Measurements from ENCODE around the gene TNFRSF18. TPM values are rescaled to one million over a fixed set of nuclear protein-coding genes. Genes with fewer than 3 reads are reported as not detected.

TNFRSF18 gene
- total RNA-seq, 1 donor from 2014 or later = 26.8 TPM

DNA sequence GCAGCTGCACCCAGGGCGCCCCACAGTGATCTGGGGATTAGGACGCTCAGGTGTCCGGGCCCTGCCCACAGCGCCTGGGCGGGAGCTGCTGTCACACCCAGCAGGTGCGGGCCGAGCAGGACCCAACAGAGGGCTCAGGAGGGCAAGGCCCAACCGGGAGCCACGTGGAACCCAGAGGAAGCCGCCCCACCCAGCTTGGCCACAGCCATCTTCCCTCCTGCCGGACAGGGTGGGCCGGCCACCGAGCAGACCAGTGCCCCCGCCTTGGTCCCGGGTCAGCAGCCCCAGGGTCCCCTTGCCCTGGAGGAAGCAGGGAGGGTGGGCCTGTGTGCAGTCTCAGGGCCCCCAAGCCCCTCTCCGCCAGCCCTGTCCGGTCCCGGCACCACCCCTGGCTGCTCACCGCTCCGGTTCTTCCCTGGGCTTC is 39.0 kb downstream of the TNFRSF18 start:
- intact Hi-C loops (cut with micrococcal nuclease) = no loop called here

DNA sequence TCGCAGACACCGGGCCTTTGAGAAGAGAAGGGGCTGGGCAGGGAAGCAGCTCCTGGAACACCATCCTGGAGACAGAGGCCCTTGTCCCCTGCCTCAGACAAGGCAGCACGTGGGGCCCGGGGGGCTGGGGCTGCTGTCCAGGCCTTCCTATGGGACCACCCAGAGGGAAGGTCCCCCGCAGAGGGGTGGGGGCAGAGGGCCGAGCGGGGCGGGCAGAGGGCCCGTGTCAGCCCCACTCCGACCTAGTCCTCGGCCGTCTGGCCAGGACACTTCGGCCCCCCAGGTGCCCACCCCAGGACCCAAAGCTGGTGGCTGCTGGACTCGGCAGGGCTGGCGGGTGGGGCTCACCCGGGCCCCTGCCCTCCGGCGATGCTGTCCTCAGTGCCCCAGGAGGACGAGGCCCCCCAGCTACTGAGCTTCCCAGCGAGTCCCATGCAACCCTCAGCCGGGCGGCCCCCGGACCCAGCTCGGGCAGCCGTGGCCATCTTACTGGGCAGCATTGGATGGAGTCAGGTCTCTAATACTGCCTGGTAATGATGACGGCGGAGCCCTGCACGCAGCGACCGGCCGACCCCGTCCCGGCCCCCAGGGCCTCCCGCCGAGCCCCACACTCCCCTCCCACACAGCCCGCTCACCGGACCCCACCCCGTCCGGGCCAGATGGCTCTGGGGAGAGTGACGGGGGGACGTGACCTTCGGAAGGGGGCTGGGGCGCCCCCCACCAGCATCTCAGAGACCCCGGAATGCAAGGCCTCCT is 39.6 kb downstream of the TNFRSF18 start:
- intact Hi-C loops (cut with micrococcal nuclease) = no loop called here

DNA sequence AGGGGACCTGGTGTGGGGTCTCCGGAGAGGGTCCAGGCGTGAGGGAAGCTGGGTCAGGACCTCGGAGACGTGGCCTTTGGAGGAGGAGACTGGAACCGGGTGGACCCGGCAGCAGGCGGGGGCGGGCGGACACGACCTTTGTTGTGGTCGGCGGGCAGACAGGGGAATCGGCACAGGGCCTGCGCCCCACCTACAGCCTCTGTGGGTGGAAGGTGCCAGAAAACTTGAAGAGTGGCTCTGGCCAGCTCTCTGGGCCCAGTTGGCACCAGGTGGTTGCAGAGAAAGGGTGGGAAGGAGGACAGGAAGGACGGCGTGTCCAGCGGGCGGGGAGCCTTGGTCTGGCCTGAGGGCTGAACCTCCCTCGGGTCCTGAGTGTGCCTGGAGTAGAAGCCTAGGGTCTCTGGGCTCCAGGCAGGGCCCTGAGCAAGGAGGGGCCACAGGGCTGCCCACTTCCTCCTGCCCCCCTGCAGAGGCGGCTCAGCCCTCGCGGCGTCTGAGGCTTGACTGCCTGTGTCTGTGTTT is 40.4 kb downstream of the TNFRSF18 start:
- intact Hi-C loops (cut with micrococcal nuclease) = no loop called here

DNA sequence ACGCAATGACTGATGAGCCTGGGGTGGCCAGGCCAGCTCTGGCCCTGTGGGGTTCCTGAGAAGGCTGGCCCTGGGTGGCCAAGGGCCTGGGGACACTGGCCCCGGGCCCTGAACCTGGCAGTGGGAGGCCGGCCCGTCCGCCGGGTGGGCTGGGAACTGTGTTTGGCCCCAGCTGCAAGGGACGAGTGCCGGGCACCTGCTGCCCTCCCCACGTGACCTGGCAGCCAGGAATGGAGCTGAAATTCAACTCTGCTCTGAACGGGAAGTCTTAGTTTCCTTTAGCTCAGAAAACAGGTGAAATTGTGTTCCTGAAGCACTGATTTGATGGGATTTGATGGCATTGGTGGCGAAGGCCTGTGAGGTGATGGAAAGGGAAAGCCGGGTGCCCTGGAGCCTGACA is 40.9 kb downstream of the TNFRSF18 start:
- intact Hi-C loops (cut with micrococcal nuclease) = no loop called here

DNA sequence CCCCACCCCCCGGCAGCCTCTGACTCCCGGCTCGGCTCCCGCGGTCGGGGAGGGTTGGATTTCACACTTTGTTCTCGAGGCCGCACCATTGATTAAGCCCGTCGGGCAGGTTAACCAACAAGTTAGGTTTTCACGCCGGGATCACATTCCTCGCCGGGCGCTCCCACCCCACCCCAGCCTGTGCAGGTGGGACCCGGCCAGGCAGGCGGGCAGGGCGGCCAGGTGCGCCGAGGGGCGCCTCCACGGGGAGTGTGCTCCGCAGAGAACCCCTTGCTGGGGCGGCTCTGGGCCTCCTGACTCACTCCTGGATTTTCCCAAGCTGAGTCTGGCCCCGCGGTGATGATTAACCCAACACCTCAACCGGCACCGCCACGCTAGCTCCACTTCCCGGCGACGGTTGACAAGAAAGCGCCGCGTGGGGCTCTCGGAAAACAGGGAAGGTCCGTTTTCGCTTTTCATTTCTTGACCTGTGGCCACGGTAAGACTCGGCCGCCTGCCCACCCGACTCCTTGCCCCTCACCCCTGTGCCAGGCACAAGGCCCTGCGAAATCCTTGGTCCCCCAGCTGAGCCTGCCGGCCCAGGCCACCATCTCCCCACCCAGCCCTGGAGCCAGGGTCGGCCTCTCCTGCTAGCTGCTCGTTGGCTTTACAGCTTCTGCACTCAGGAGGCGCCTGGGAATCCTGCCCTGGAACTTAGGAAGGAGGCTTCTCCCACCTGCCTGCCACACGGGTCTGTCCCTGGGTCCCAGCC is 41.5 kb downstream of the TNFRSF18 start:
- intact Hi-C loops (cut with micrococcal nuclease) = no loop called here

DNA sequence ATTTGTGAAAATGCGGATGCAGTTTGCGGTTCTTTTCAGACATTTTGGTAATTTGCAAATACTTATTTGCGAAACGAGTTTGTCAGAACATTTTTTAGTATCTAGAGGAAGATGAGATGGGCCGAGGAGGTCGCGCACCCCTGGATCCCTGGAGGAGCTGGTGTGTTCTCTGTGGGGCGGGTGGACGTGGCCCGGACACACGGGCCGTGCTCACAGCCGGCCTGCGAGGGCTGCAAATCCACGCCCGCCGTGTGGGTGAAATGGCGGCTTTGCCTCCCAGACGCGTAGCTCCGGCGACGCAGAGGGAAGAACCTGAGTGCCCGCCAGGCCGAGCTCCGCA is 42.1 kb downstream of the TNFRSF18 start:
- intact Hi-C loops (cut with micrococcal nuclease) = no loop called here

DNA sequence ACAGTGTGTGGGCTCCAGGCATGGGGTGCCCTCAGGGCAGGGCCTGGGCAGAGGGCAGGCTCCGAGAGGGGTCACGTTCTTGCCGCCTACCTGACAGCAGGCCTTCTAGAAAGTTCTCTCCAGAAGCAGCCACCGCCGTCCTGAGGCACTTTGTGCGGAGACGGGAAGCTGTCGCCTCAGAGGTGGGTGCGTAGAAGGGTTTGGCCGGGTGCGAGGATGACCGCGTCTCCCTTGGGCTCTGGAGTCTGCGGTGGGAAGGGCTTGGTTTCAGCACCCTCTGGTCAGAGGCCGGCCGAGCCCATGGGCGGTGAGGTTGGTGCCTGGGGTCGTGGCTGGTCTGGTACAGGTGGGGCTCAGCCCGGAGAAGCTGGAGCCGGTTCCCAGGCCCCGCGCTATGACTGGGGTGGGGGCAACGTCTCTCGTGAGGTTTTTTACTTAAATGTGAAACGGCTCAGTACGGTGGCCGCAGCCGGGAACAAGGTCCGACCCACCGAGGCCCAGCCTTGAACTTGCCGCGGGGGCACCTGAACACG is 42.8 kb downstream of the TNFRSF18 start:
- intact Hi-C loops (cut with micrococcal nuclease) = no loop called here

DNA sequence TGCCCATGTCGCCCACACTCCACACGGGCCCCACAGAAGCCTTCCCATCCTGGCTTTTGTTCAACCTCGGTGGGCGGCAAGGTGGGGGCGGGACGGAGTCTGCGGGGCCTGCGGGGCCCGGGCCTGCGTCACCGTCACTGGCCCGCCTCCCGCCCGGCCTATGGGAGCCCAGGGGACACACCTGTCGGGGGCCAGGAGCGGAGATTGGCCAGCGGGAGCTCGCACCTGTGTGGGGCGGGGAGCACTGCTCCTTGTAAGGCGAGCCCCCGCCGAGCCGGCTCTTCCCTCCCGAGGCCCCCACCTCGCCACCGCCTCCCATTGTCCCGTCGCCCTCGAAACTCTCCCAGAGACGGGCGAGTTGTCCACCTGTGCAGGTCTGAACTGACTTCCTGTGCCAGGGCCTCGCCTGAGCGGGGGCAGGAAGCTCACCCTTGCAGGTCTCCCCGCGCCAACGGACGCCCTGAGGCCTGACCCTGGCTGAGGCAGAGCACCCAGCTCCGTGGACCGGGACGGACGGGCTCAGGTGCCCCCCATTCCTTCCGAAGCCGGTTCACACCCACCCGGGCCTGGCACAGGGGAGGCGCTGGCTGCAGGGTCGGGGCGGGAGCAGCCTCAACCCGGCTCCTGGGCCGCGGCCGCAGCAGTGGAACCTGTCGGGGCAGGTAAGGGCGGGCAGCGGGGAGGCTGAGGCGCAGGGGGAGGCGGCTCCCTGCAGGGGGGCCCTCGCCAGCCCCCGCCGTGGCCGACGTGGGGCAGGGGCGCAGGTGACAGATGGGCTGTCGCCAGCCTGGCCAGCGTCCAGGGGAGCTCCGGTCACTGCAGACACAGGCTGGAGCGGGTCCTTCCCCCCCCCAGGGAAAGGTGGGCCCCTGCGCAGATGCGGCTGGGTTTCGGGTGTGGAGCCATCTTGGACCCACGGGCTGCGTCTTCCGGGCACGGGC is 43.5 kb downstream of the TNFRSF18 start:
- intact Hi-C loops (cut with micrococcal nuclease) = no loop called here

DNA sequence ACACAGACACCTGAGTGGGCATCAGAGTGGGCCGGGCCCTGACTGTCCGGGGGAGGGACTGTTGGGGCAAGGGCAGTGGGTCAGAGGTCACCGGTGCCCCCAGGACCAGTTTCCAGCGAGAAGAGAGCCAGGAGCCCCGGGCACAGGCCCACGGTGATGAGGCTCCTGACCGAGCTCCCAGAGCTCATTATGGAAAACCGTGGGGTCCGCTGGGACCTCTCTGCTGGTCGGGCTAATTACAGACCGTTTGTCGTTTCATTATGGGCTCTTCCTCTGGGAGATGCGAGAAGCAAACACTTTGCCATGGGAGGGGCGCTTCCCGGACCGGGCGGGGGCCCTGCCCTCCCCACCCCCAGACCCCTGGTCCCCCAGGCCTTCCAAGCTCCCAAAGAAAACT is 44.7 kb downstream of the TNFRSF18 start:
- intact Hi-C loops (cut with micrococcal nuclease) = no loop called here

DNA sequence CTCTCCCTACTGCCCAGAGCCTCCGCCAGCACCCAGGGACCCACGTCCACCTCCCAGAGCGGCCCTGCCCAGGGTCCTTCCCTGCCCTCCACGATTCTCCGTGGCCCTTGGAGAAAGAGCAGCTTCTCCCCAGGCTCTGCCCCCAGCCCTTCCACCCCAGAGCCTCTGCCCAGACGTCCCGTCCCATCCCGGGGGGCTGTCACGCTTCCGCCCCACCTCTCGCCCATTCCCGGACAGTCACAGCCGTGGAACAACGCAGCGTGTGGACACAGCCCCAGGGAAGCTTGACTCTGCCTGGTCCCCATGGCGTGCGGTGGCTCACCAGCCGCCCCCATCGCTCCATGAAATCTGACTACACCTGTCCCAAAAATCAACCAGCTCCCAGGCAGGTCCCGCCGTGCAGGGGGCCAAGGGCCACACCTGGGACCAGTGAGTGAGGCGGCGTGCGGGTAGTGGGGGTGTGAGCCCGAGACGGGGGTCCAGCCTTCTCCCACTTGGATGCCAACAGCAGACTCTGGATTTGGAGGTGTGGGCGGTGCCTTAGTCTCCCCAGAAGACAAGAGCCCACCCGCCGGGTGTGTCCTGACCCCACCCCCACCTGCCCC is 45.2 kb downstream of the TNFRSF18 start:
- intact Hi-C loops (cut with micrococcal nuclease) = no loop called here

DNA sequence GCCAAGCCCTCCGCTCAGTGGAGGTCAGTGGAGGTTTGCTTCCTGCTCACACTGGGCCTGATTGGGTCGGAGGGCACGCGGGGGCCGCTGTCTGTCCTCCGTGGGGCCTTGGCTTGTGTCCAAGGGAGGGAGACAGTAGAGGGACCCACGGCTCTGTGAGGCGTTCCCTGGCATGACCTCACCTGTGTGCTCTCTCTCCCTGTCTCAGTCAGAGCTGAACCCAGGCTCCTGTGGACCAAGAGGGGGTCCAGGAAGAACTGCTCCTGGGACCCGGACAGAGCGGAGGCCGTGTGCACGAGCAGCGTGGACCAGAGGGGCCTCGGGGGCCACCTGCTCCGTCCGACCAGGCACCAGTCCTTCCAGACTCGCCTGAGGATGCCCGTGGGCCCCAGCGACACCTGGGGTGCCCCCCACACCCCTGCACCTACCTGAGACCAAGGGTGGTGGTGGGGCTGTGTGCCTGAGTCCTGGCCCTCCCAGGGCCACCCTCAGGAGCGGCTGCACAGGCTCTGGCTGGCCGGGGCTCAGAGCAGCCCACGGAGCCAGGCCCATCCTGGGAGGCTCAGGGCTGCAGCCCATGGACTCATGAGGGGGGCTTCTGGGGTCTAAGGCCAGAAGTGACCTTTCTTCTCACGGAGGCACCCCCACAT is 46.0 kb downstream of the TNFRSF18 start:
- intact Hi-C loops (cut with micrococcal nuclease) = no loop called here

DNA sequence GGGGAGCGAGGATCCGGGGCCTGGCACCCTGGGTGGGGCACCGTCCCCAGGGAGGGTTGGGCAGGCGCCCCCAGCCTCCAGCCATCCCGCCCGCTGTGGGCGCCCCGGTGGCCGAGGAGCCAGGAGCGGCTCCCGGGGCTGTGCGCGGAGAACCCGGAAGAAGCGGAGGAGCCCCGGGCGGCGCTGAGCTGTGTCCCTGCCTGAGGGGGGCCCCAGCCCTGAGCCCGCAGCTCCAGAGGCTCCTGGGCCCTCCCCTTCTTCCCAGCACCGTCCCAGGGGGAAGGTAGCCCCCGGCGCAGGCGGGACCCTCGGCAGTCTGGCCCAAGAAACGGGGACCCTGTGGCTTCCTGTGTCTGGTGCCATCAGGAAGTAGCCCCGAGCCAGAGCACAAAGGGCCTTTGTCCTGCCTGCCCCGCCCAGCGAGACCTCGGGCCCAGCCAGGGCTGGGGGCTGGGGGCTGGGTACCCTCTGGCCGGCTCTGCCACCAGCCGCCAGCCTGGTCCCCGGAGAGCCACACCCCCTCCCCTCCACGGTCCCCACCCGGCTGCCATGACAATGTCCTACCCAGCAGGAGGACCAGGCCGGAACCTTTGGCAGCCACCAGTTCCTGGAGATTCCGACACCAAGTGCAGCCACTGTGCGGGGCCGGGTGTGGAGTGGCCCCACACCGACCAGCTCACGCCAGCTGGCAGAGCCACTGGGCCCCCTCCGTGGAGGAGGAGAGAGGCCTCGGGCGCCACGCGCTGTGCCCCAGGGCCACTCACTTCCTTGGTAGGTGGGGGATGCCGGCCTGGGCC is 48.3 kb downstream of the TNFRSF18 start:
- intact Hi-C loops (cut with micrococcal nuclease) = loop anchor here (5.0 kb wide), 1 partner anchor 44 kb away; no protein-coding TSS in a partner anchor

DNA sequence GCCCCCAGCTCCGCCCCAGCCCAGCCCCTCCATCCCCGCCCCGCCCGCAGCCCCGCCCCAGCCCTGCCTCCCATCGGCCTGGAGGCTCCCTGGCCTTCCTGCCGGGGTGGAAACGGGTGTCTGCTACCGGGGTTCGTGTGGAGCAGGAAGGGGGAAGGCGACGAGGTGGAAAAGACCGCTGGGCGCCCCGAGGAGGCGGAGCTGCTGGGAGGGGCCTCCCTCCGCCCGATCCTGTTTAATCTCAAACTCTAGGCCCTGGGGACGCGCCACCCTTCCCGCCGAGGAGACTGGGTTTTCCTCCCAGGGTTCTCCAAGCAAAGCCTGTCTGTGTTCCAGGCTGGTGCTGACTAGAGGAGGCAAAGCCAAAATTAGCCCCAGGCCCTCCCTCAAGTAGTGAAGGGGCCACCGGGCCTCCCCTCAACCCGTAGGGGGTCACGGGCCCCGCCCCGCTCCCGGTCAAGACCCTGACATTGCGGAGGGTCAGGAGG is 48.9 kb downstream of the TNFRSF18 start:
- intact Hi-C loops (cut with micrococcal nuclease) = loop anchor here (5.0 kb wide), 1 partner anchor 45 kb away; no protein-coding TSS in a partner anchor

DNA sequence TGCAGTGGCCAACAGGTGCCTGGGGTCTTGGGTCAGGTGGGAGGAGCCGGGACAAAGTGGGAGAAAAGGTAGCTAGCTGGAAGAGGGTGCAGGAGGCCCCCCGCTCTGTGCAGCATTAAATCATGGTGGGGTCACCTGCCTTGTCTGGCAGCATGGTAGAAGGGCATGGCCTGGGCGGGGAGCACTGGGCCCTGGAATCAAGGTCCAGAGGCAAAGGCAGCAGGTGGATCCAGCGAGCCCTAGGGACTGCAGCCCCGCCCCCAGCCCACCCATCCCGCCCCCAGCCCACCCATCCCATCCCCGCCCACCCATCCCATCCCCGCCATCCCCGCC is 49.4 kb downstream of the TNFRSF18 start:
- intact Hi-C loops (cut with micrococcal nuclease) = loop anchor here (5.0 kb wide), 1 partner anchor 45 kb away; no protein-coding TSS in a partner anchor

DNA sequence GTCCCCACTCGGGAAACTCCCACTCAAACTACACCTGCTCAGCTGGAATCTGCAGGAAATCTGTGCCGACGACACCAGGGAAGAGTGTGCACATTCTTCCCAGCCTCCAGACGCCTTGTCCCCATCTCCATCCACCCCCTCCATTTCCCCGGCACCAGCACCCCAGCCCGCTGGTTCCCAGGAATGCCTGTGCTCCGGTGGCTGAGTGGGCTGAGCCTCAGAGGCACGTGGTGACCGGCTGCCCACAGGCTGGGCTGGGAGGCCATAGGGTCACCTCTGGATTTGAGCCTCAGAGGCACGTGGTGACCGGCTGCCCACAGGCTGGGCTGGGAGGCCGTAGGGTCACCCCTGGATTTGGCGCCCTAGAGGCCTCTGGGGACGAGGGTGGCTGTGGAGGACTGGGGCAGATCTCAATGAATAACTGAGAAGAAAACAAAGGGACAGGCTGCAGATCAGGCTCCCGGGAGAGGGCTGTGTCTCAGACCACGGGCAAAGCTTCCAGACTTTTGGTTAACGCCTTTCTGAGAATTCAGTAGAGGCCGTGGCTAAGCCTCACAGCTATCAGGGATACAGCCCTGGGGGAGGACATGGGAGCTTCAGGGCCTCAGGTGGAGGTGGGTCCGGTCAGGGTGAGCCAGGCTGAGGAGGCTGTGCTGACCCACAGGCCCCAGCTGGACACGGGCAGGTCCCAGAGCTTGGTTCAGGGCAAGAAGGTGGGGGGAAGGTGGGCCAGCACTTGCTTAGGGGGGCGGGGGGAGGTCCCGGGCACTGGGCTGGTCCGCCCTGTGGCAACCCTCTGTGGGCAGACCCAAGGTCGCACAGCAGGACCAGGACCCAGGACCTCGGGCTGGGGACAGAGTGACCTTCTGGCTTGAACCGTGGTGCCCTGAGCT is 50.0 kb downstream of the TNFRSF18 start:
- intact Hi-C loops (cut with micrococcal nuclease) = loop anchor here (5.0 kb wide), 1 partner anchor 46 kb away; no protein-coding TSS in a partner anchor

DNA sequence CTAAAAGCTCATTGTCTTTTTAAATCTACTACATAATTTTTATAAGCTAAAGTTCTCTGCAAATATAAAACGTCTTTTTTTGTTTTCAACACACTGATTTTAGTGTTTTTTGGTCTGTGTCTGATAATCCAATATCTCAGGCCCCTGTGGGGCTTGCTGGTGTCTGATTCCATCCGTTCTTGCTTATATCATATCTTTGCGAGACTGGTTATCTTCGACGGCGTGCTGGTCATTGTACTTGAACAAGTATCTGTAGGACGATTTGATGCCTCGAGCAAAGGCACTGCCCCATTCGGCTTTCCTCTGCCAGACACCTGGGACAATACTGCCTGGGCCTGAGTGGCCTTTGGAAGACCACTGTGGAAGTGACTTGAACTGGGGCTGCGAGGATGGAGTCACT is 51.1 kb downstream of the TNFRSF18 start:
- intact Hi-C loops (cut with micrococcal nuclease) = loop anchor here (5.0 kb wide), 1 partner anchor 47 kb away; no protein-coding TSS in a partner anchor

DNA sequence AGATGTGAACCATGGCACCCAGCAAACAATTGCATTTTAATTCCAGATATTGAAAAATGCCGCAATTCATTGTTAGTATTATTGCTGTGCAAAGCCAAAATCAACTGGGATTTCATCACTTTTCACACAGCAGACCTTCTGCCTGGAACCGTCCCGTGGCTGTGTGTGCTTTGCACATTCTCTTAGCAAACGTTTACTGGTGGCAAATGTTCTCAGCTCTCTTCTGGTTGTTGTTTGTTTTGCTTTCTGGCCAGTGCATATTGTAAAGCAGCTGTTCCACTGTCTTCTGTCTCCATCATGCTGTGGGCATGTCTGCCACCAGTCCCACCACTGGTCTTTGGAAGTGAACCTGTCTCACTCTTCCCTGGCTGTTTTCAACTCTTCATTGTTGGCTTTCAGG is 52.5 kb downstream of the TNFRSF18 start:
- intact Hi-C loops (cut with micrococcal nuclease) = no loop called here

Data from T-helper 2 cell treated with Interferon-gamma antibody and Interleukin-4, amounts not matched to agents 100 ng/mL and 5 ng/mL, for 36 hours (primary cell).